GM23338 (cell line): ENCODE data around the gene FASTKD1.
"Not testable (repeated sequence)": the region's sequence is repeated elsewhere in the genome, so short reads cannot be mapped to it uniquely, and the experiment has no call there.

Experiments
- CTCF ChIP-seq, 2 experiments: fragments of 200-600 bp in 1 of 2; sonication (generic) in 1 of 2; conservative IDR thresholded peaks; 2 replicates each; pipeline versions ENCODE4 v1.5.1 to v1.6.1; 2016 to 2017; ENCODE audit warnings: antibody characterized with exemption in 2 of 2, low read depth in 2 of 2, mild to moderate bottlenecking in 2 of 2, moderate library complexity in 1 of 2
- POLR2AphosphoS5 ChIP-seq: IDR thresholded peaks from 2 replicates; pipeline ENCODE4 v1.6.1; 2016; ENCODE audit warnings: antibody characterized with exemption, low read depth
- STAT1 ChIP-seq: IDR thresholded peaks from one replicate; pipeline ENCODE4 v1.6.1; 2016; ENCODE audit warnings: antibody characterized with exemption; ENCODE audit not compliant: unreplicated experiment

- not testable (repeated sequence) for TF ChIP-seq CTCF (conservative IDR thresholded peaks at IDR 0.05; ENCODE audit: low read depth in 2 of 2); STAT1; POLR2AphosphoS5
Observed at GRCh38 chr2:169562084-169562483, 11.6 kb downstream of the FASTKD1 start.
